HG03442 (cell line): Measurements from ENCODE around the gene XYLT1.
A peak's percentile ranks its signal among the peaks of the same experiment; 100 is the strongest.

Experiments
- ATAC-seq: cut with Tn5 transposase; IDR thresholded peaks from one replicate; pipeline ENCODE4 v1.9.1; 2021; ENCODE audit warnings: mild to moderate bottlenecking, moderate library complexity; ENCODE audit not compliant: unreplicated experiment

XYLT1 gene

DNA sequence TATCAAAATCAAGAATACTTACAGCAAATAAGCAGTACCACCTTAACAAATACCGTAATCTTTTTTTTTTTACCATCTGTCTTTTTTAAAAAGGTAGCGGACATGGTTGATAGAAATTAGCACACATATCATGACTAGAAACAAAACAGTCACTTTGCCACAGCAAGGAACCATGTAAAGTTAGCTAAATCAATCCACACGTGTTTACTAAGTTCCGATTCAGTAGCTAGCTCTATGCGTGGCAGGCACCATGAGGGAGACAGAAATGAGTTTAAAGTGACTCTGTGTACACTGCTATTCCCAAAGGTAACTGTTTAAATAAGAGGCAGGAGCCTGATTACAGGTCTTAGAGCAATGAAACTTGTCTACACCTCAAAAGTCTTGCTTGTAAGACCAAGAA is 108.6 kb downstream of the XYLT1 start:
- ATAC-seq: no peak

GRCh38 chr16:17360693-17361122 is 110.1 kb downstream of the XYLT1 start:
- no peak for ATAC-seq

GRCh38 chr16:17359788-17360390 is 110.9 kb downstream of the XYLT1 start:
- no peak for ATAC-seq

- ATAC-seq: no peak
These were observed 111.9 kb downstream of the XYLT1 start for GRCh38 chr16:17358846-17359245.

DNA sequence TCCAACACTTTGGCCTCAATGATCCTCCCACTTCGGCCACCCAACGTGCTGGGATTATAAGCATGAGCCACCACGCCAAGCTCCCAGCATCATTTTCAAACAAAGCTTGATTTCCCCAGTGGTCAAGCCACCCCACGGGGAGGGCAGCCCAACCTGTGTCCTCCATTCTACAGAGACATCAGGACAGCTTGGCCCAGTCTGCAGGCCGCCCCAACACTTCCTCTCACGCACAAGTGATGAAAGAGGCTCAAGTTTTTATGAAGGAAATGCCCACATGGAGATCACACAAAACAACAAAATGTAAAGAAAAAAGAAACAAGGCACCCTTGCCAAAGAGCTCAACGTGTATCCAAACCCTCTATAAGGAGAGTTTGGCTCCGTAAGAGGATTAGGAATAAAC is 112.4 kb downstream of the XYLT1 start:
- no peak for ATAC-seq

GRCh38 chr16:17357307-17358062 is 113.3 kb downstream of the XYLT1 start:
- ATAC-seq: no peak

DNA sequence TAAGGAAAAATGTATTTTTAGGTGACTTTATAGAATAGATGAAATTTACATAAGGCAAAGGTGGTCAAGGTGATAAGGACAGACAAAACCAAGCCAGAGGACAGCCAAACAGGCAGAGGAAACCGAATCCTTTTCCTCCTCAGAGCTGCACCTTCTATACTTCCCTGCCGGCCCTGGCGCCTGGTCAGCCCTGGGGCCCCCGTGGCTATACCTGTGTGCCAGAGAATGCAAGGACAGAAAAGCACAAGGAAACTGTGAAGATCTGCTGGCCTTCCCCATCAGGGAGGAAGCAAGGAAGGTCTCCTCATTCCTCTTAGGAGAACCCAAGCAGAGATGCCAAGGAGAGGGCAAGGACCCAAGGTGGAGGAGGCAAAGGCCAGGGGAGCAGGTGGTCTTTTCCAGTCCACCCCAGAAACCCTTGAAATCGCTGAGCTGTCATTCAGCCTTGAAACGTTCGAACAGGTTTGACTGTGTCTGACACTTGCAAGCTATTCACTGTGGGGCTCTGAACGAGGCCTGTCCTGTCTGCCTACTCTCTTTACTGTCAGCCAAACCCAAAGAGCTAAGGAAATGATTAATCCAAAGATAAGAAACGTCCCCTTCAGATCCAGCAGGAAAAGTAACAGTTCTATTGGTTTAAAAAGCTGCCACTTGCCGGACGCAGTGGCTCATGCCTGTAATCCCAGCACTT is 114.4 kb downstream of the XYLT1 start:
- ATAC-seq: no peak

- ATAC-seq: no peak
These were observed 116.1 kb downstream of the XYLT1 start for GRCh38 chr16:17354685-17355084.

DNA sequence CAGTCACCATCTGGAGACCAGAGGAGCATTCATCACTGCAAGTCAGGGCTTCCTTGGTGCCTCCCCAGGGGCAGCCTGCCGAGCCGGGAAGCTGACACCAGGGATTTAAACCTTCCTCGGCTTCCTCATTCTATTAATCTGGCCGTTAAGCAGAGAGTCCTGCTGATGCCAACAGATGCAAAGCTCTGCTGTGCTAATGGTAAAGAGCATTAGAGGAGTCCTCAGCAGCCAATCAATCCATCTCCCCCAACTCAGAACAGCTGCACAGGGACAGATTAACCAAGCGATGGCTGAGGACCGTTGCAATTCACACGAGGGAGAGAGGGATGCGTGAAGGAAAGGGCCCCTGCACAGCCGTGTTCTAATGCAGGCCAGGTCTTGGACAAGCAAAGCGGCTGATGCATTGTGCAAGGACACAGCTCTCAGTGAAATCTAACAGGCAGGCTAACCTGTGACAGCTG is 116.6 kb downstream of the XYLT1 start:
- no peak for ATAC-seq

DNA sequence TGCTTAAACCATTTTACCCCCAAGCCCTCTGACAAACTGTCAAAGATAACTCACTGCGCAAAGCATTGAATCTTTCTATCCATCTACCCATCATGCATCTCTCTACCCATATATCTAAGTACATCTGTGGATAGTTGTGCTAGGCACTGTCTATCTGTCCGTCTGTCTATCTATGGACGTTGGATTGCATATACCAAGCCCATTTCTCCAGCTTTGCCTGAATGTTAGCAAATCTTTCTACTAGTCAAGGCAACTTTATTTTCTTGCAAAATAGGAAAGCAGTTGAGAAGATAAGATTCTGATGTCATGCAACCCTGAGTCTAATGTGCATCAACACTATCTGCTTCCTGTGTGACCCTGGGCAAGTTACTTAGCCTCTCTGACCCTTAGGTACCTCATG is 117.2 kb downstream of the XYLT1 start:
- no peak for ATAC-seq

GRCh38 chr16:17351441-17352035 is 119.2 kb downstream of the XYLT1 start:
- no peak for ATAC-seq

DNA sequence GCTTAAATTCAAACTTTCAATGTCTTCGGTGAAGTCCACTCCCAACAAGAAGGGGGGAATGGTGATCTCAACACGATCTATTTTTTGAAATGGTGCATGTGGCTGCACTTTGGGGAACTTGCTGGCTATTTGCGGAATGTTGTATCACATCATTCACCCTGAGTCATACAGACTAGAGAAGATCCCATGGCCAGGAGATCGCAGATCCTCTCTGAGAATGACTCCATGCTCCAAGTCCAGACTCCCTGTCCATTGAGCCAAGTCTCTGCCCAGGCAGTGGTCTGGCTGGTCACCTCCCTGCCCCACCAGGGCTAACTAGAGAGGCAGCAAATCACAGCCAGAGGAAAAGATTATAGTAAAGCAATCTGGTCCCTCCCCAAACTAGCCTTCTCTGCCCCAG is 120.6 kb downstream of the XYLT1 start:
- no peak for ATAC-seq

DNA sequence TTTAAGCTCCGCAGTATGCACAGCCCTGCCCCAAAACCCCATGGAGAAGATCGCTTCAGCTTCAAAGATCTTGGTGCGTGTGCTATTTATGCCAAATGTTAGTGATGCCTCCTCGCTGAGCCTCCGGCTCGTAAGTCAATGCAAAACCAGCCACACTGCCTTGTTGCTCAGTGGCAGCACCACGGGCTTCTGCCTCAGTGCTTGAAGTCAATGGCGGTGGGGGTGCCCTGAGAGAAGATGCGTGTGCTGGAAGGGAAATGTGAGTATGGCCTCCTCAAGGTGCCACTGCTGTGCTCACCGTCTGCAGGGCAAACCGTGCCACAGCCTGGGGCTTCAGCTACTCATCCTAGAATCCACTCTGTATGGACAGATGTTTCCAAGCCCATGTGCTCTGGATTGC is 121.9 kb downstream of the XYLT1 start:
- no peak for ATAC-seq

DNA sequence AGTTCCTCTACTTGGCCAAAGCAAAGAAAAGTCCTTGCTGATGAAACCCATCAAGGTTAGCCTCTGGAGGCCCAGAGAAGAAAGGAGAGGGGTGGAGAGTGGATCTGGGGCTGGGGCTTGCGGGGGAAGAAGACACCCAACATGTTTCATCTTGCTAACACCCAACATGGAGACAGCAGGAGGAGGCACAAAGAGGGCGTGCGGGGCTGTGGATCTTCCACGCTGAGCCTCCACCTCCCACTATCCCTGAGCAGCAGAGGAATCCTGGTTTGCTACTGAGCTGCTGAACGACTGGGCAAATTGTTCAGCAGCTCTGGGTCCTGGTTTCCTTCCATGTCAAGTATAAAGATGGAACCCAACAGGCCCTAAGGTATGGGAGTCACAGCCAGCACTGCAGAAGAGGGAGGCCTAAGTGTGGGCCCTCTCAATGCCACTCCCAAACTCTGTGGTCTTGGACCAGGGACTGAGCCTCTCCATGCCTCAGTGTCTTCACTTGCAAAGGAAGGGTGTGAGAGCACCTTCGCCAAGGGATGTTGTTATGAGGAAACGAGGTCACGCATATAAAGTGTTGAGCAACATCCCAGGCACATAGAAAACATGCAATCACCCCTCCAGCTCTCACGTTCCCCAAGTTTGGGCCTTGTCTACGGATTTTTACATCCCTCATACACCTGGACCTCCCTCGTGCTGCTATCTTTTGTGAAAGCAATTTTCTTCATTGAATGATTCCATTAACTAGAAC is 122.5 kb downstream of the XYLT1 start:
- ATAC-seq: no peak

DNA sequence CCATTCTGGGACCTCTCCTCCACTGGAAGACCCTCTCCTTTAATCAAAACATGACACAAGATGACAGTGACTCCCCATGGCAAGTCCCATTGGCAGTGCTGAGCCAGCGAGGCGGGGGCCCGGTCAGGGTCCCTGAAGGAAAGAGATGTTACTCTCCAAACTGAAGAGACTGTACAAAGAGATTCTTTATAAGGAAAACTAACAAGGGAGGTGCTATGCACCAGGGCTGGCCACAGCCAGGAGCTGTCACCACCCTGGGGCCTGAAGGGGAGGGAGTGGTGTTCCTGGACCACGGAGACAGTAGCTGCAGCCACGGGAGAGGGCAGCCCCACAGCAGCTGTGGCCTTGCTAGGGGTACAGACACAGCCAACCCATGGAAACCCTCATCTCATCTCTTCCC is 123.1 kb downstream of the XYLT1 start:
- ATAC-seq: no peak

- no peak for ATAC-seq
These were observed 123.9 kb downstream of the XYLT1 start for GRCh38 chr16:17346621-17347569.

DNA sequence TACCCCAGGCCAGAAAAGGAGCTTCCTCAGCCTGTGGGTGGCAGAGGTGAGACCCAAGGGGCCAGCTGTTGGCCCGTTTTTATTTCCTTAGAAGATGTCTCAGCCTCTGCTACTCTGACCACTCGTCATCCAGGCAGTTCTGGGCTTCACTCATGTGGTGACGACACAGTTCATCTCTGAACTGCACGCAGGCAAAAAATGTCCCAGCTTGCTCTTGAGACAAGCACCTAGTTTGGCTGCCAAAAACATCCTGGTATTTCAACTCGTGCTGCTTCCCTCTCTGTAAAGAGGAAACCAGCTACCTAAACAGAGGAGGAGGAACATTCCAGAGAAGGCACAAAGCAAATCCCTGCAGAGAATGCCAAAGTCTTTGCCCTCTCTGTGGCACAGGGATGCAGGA is 125.7 kb downstream of the XYLT1 start:
- ATAC-seq: no peak

GRCh38 chr16:17343728-17344127 is 127.0 kb downstream of the XYLT1 start:
- no peak for ATAC-seq

- peak; percentile 44 for ATAC-seq
These were observed 127.7 kb downstream of the XYLT1 start for GRCh38 chr16:17343028-17343427.

DNA sequence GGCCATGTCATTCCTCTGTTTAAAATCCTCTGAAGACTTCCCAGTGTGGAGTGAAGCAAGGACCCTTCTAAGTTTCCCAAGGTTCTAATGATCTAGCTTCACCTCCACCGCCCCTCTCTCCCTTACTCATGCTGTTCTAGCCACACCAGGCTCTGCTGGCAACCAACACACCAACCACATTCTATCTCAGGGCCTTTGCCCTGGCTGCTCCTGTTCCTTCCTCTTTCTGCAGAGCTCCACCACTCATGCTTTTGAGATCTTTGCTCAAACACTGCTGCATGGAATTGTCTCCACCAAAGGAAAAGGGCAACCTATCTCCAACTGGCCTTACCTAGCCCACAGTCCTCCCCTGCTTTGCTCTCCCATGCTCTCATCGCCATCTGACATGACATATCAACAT is 128.7 kb downstream of the XYLT1 start:
- ATAC-seq: no peak
